GM21576 (cell line): Measurements from ENCODE around the gene TTC13.

Experiments
- ATAC-seq: cut with Tn5 transposase; IDR thresholded peaks from one replicate; pipeline ENCODE4 v1.9.1; 2021; ENCODE audit warnings: mild to moderate bottlenecking, moderate library complexity; ENCODE audit not compliant: unreplicated experiment

The TTC13 gene

GRCh38 chr1:230909974-230910754 lies 68.5 kb downstream of the TTC13 start:
- ATAC-seq = no peak

GRCh38 chr1:230907472-230908205 lies 71.0 kb downstream of the TTC13 start:
- no peak for ATAC-seq

- ATAC-seq = no peak
Measured at GRCh38 chr1:230906226-230906625, 72.4 kb downstream of the TTC13 start.

DNA sequence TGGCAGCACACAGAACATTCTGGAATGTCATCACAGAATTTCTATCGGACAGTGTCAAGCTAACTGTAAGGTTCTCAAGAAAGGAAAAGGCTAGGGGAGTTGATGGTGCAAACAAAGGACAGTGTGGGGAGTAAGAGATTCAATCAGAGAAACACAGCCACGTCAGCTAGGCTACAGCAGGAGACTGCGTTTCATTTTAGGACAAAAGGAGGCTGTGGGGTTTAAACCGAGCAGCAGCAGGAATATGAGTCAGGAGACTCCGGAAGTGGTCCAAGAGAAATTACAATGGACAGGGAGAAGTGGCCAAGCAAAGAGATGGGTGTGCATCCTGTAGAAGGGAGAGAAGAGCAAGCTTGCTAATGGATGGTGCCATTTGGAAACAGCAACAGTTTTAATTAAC lies 72.9 kb downstream of the TTC13 start:
- ATAC-seq = no peak

- no peak for ATAC-seq
Measured at GRCh38 chr1:230902349-230902923, 76.2 kb downstream of the TTC13 start.

DNA sequence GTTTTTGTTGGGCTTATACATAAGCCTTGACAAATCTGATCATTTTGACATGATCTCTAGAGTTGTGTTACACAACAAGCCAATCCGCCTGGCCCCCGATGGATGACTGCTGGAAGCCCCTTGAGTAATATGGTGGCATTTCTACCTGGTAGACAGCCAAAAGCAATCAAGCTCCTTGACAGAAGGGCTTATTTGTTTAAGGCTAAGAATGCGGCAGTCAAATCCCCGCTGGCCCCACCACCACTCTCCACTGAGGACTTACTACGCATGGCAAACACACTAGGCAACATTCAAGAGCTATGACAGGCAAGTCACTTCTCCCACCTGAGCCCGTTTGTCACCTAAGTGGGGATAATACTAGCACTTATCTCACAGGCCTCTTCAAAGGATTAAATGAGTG lies 77.0 kb downstream of the TTC13 start:
- ATAC-seq = no peak

GRCh38 chr1:230900984-230901383 lies 77.7 kb downstream of the TTC13 start:
- ATAC-seq = no peak

GRCh38 chr1:230899841-230900251 lies 78.8 kb downstream of the TTC13 start:
- no peak for ATAC-seq

- no peak for ATAC-seq
Measured at GRCh38 chr1:230898748-230899147, 79.9 kb downstream of the TTC13 start.

DNA sequence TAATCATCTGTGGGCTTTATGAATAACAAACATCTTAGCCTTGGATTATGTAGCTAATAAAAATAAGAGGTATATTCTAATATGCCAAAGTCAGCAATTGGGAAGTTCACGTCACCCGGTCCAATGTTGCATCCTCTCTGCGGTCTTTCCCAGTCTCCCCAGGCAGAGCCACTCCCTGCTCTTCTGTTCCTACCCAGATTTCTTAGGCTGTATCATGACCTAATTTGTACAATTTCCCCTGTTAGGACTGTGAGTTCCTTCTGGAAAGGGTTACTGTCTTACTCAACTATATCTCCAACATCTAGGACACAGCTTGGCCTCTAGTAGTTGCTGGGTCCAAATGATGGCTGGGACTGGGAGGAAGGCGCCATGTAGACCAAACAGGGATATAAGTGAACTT lies 80.5 kb downstream of the TTC13 start:
- ATAC-seq = no peak

- no peak for ATAC-seq
Measured at GRCh38 chr1:230896779-230897178, 81.9 kb downstream of the TTC13 start.

- no peak for ATAC-seq
Measured at GRCh38 chr1:230895452-230895851, 83.2 kb downstream of the TTC13 start.

- ATAC-seq = no peak
Measured at GRCh38 chr1:230894664-230895063, 84.0 kb downstream of the TTC13 start.

GRCh38 chr1:230894032-230894431 lies 84.6 kb downstream of the TTC13 start:
- ATAC-seq = no peak

GRCh38 chr1:230892018-230892491 lies 86.6 kb downstream of the TTC13 start:
- no peak for ATAC-seq

DNA sequence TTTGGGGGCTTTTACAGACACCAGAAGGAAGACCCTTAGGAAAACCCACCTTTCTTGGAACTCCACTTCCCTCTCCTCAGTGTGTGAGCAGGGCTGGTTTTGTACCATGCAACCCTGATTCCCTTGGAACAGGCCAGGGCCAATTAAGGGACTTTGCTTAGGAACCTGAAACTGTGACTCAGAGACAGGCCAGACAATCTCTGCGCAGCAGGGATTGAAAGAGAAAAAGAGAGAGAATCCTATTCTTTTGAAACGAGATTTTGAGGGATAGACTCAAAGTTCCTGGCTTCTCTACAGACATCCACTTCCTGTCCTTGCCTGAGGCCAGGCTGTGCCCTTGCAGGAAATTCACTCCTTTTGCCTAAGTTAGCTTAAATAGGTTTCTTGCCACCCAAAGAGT lies 87.2 kb downstream of the TTC13 start:
- no peak for ATAC-seq

DNA sequence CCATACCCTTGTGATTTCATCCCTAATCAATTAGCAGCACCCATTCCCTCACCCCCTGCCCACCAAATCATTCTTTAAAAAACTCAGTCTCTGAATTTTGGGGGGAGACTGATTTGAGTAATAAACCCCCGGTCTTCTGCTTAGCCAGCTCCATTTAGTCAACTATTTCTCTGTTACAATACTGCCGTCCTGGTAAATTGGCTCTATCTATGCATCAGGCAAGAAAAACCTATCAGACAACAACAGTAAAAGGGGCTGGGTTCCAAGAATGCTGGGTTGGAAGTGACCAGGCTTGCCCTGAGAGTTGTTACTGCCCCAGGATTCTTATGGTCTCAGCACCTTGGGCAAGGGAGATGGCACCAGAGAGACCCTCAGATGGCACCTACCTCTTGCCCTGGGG lies 94.0 kb downstream of the TTC13 start:
- no peak for ATAC-seq

GRCh38 chr1:230883967-230884366 lies 94.7 kb downstream of the TTC13 start:
- ATAC-seq = no peak

DNA sequence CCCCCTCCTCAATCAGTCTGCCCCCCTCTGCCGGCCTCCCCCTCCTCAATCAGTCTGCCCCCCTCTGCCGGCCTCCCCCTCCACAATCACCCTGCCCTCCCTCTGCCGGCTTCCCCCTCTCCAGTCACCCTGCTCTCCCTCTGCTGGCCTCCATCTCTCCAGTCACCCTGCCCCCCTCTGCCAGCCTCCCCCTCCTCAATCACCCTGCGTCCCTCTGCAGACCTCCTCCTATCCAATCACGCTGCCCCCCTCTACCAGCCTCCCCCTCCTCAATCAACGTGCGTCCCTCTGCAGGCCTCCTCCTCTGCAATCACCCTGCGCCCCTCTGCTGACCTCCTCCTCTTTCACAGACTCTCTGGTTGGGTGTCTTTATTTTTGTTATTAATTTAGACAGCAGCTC lies 98.9 kb downstream of the TTC13 start:
- no peak for ATAC-seq

GRCh38 chr1:230878591-230878990 lies 100.1 kb downstream of the TTC13 start:
- ATAC-seq = no peak

DNA sequence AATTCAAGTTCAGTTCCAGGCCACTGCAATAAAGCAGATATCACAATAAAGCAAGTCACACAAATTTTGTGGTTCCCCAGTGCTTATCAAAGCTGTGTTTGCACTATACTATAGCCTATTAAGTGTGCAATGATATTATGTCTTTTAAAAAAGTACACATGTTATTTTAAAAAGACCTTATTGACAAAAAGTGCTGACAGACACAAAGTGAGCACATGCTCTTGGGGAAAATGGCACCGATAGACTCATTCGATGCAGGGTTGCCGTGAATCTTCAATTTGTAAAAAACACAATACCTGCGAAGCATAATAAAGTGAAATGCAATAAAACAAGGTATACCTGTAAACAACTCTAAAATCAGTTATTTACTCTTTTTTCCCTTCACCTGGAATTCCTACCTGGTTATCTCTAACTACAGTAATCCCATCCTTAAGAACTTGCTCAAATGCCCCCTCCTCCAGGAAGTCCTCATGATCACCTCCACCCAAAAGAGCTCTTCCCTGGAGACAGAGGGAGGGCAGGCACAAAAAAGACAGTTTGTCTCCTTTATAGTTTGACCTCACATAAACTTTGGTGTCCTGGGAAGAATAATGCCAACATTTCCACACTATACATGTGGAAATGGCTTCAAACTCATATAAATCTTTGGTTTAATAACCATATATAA lies 100.6 kb downstream of the TTC13 start:
- no peak for ATAC-seq
